NCI-H1105 (cell line): ENCODE data around the gene ACAD11.
"Not testable (repeated sequence)": the region's sequence is repeated elsewhere in the genome, so short reads cannot be mapped to it uniquely, and the experiment has no call there.

Source experiments
- DNase-seq: peaks from one replicate; lab custom pipeline; 2025; lab: John Stamatoyannopoulos, UW

Gene ACAD11

GRCh38 chr3:132597660-132598059 lies 61.9 kb downstream of the ACAD11 start:
- DNase-seq = no peak

GRCh38 chr3:132596816-132597433 lies 62.7 kb downstream of the ACAD11 start, which contains the start of gene ACKR4:
TSS of gene ACKR4 (plus strand) at chr3:132597270. CDS start at chr3:132600398, 3,128 bp downstream.
- no peak for DNase-seq

- no peak for DNase-seq
These were observed 63.3 kb downstream of the ACAD11 start for GRCh38 chr3:132596326-132596725.

GRCh38 chr3:132595014-132595413 lies 64.6 kb downstream of the ACAD11 start:
- no peak for DNase-seq

- no peak for DNase-seq
These were observed 65.1 kb downstream of the ACAD11 start for GRCh38 chr3:132594498-132594897.

GRCh38 chr3:132593947-132594323 lies 65.7 kb downstream of the ACAD11 start:
- no peak for DNase-seq

- no peak for DNase-seq
These were observed 66.2 kb downstream of the ACAD11 start for GRCh38 chr3:132593241-132593946.

GRCh38 chr3:132592216-132592615 lies 67.4 kb downstream of the ACAD11 start:
- no peak for DNase-seq

- no peak for DNase-seq
These were observed 72.2 kb downstream of the ACAD11 start for GRCh38 chr3:132587401-132587800.

- DNase-seq = no peak
These were observed 85.8 kb downstream of the ACAD11 start for GRCh38 chr3:132573797-132574211.

GRCh38 chr3:132570016-132570415 lies 89.6 kb downstream of the ACAD11 start:
- DNase-seq = no peak

- DNase-seq = no peak
These were observed 90.0 kb downstream of the ACAD11 start for GRCh38 chr3:132569580-132569979.

GRCh38 chr3:132569153-132569552 lies 90.5 kb downstream of the ACAD11 start:
- no peak for DNase-seq

- no peak for DNase-seq
These were observed 91.2 kb downstream of the ACAD11 start for GRCh38 chr3:132568422-132568821.

GRCh38 chr3:132564070-132564465 lies 95.5 kb downstream of the ACAD11 start:
- DNase-seq = no peak

GRCh38 chr3:132563420-132564069 lies 96.1 kb downstream of the ACAD11 start:
- DNase-seq = no peak

- no peak for DNase-seq
These were observed 98.6 kb downstream of the ACAD11 start for GRCh38 chr3:132561003-132561402.

GRCh38 chr3:132556508-132557159 lies 103.0 kb downstream of the ACAD11 start:
- DNase-seq = no peak

GRCh38 chr3:132556036-132556386 lies 103.6 kb downstream of the ACAD11 start:
- DNase-seq = not testable (repeated sequence)

GRCh38 chr3:132555306-132556035 lies 104.1 kb downstream of the ACAD11 start:
- no peak for DNase-seq

- peak; percentile 34 for DNase-seq
These were observed 105.2 kb downstream of the ACAD11 start for GRCh38 chr3:132554437-132554836.

GRCh38 chr3:132553826-132554225 lies 105.8 kb downstream of the ACAD11 start:
- DNase-seq = no peak
